Activated T-helper 1 cell treated with Interleukin-2 at 50 U/mL for 16 hours (primary cell): ENCODE data around the gene MYL5.
"Not testable (repeated sequence)": the region's sequence is repeated elsewhere in the genome, so short reads cannot be mapped to it uniquely, and the experiment has no call there.

Experiments used
- DNase-seq: peaks from one replicate; pipeline ENCODE4 v3.0.0-alpha.2; 2020; ENCODE audit warnings: low read depth

MYL5 gene

GRCh38 chr4:729336-730315, 55.3 kb downstream of the MYL5 start:
- DNase-seq = no peak

- DNase-seq = no peak
Measured at GRCh38 chr4:730511-730910, 56.2 kb downstream of the MYL5 start.

- DNase-seq = not testable (repeated sequence)
Measured at GRCh38 chr4:730946-731904, 56.9 kb downstream of the MYL5 start.
